Measurements from ENCODE around the gene RGS9BP. TPM values are rescaled to one million over a fixed set of nuclear protein-coding genes. Genes with fewer than 3 reads are reported as not detected.

RGS9BP gene
- total and polyA plus RNA-seq, 2 of the 13 experiments (the other 11 are each of a cell fraction or from before 2014, with no cell fraction given) = 0.01 TPM; not detected in 1

GRCh38 chr19:32720216-32720935 is 44.7 kb downstream of the RGS9BP start:
- no peak overlapping the region for H3K4me2 ChIP-seq (ENCODE audit: low read depth, low read length)
- no peak for DNase-seq (ENCODE audit: low spot score)
- no TSS peak for BruUV-seq (replicated peaks)
- no peak overlapping the region for H3K4me3 ChIP-seq (replicated peaks in 1 of 3; ENCODE audit: insufficient read depth in 1 of 3, low read depth in 2 of 3, low read length in 3 of 3)
- no peaks in the 10 kb centered on the region for H4K20me1 ChIP-seq (ENCODE audit: insufficient read depth, low read length)
- POLR2A ChIA-PET = no interaction called here
- H3K9ac ChIP-seq (ENCODE audit: insufficient read depth, low read depth, low read length) = no peak overlapping the region
- H3K79me2 ChIP-seq (ENCODE audit: insufficient read depth, low read length) = no peaks in the 10 kb centered on the region
- in situ Hi-C loops (cut with HindIII; ENCODE audit: extremely low pct_ligation_motif_present, low pct_unique_long_range_greater_than_20kb) = no loop called here
- WGBS (ENCODE audit: low lambda C conversion rate) = 69% methylated on average over 20 of the region's 22 CpGs
- ATAC-seq = peak; percentile 38; the same call in 2 of the 3 replicates
- no peak overlapping the region for H3K27ac ChIP-seq (ENCODE audit: extremely low read length, insufficient read depth, low read length)
- intact Hi-C loops (cut with micrococcal nuclease; ENCODE audit: unreplicated experiment) = no loop called here
- no peaks in the 10 kb centered on the region for H3K9me3 ChIP-seq (ENCODE audit: low read length)
- FAIRE-seq = no peak
- H2AFZ ChIP-seq (ENCODE audit: low read length) = no peak overlapping the region
- no peaks in the 10 kb centered on the region for H3K4me1 ChIP-seq (ENCODE audit: insufficient read depth, low read length)
- TF ChIP-seq SP5 (CRISPR knock-in tag; IDR thresholded peaks at IDR 0.05; ENCODE audit: borderline replicate concordance, low read depth) (no peak), ZNF256 (CRISPR knock-in tag; conservative IDR thresholded peaks at IDR 0.05) (no peak), MYPOP (CRISPR knock-in tag; IDR thresholded peaks at IDR 0.05) (no peak), ZNF577 (CRISPR knock-in tag; IDR thresholded peaks at IDR 0.05; ENCODE audit: borderline replicate concordance, low read depth) (no peak), DDIT3 (CRISPR knock-in tag; IDR thresholded peaks at IDR 0.05) (no peak)
- H3K27me3 ChIP-seq (ENCODE audit: control insufficient read depth in 1 of 2, insufficient read depth in 2 of 2, low read length in 2 of 2) = peaks cover 0 to 4% of the 10 kb centered on the region in 2 experiments; a peak in 2 of 5 replicates
- CTCF ChIA-PET (ENCODE audit: low intra/inter-chr PET ratio, low total read pairs) = no interaction called here
- no peaks in the 10 kb centered on the region for H3K36me3 ChIP-seq (replicated peaks in 1 of 2; ENCODE audit: control insufficient read depth in 1 of 2, insufficient read depth in 2 of 2, low read length in 2 of 2)

GRCh38 chr19:32720936-32721250 is 45.2 kb downstream of the RGS9BP start:
- POLR2A ChIA-PET = no interaction called here
- FAIRE-seq (no peak), DNase-seq (ENCODE audit: low spot score) (no peak), ATAC-seq (peak; percentile 26; the same call in 2 of the 3 replicates)
- Histone ChIP-seq H3K79me2 (ENCODE audit: insufficient read depth, low read length) (no peaks in the 10 kb centered on the region), H3K36me3 (replicated peaks in 1 of 2; ENCODE audit: control insufficient read depth in 1 of 2, insufficient read depth in 2 of 2, low read length in 2 of 2) (no peaks in the 10 kb centered on the region), H3K9me3 (ENCODE audit: low read length) (no peaks in the 10 kb centered on the region), H3K4me3 (replicated peaks in 1 of 3; ENCODE audit: insufficient read depth in 1 of 3, low read depth in 2 of 3, low read length in 3 of 3) (no peak overlapping the region), H3K4me1 (ENCODE audit: insufficient read depth, low read length) (no peaks in the 10 kb centered on the region), H3K27ac (ENCODE audit: extremely low read length, insufficient read depth, low read length) (no peak overlapping the region), H4K20me1 (ENCODE audit: insufficient read depth, low read length) (no peaks in the 10 kb centered on the region), H2AFZ (ENCODE audit: low read length) (no peak overlapping the region), H3K9ac (ENCODE audit: insufficient read depth, low read depth, low read length) (no peak overlapping the region), H3K27me3 (ENCODE audit: control insufficient read depth in 1 of 2, insufficient read depth in 2 of 2, low read length in 2 of 2) (peaks cover 0 to 4% of the 10 kb centered on the region in 2 experiments; a peak in 2 of 5 replicates), H3K4me2 (ENCODE audit: low read depth, low read length) (no peak overlapping the region)
- in situ Hi-C loops (cut with HindIII; ENCODE audit: extremely low pct_ligation_motif_present, low pct_unique_long_range_greater_than_20kb) = no loop called here
- CTCF ChIA-PET (ENCODE audit: low intra/inter-chr PET ratio, low total read pairs) = no interaction called here
- no peak for TF ChIP-seq ZNF260 (CRISPR knock-in tag; IDR thresholded peaks at IDR 0.05; ENCODE audit: borderline replicate concordance, low read depth)
- TF ChIP-seq SMAD9 (CRISPR knock-in tag; IDR thresholded peaks at IDR 0.05) = no peak
- TF ChIP-seq ZNF225 (CRISPR knock-in tag; IDR thresholded peaks at IDR 0.05) = no peak
- no peak for TF ChIP-seq MLLT10 (CRISPR knock-in tag; IDR thresholded peaks at IDR 0.05)
- TF ChIP-seq NBN (conservative IDR thresholded peaks at IDR 0.05) = no peak
- no peak for TF ChIP-seq ZSCAN25 (CRISPR knock-in tag; IDR thresholded peaks at IDR 0.05)
- intact Hi-C loops (cut with micrococcal nuclease; ENCODE audit: unreplicated experiment) = no loop called here
- WGBS (ENCODE audit: low lambda C conversion rate) = 90% methylated on average over 13 of the region's 22 CpGs
- BruUV-seq (replicated peaks) = no TSS peak

Data from HepG2 (cell line).